Activated T-cell treated with anti-CD3 and anti-CD28 coated beads, Interleukin-2, amount 50 U/mL, for 4 hours (primary cell): Measurements from ENCODE around the gene JPH2. TPM values are rescaled to one million over a fixed set of nuclear protein-coding genes. Genes with fewer than 3 reads are reported as not detected.

Experiments
- ATAC-seq, 2 donors: fragments of 200-7000 bp; cut with Tn5 transposase; one replicate each; pipeline ENCODE4 v1.10.0; 2021
- DNase-seq: peaks from one replicate; pipeline ENCODE4 v3.0.0-alpha.2; 2020
- H3K27me3 Mint-ChIP-seq: one replicate; pipeline ENCODE4 v1.8.0; 2021; ENCODE audit warnings: low read depth, mixed read lengths
- H3K36me3 Mint-ChIP-seq: one replicate; pipeline ENCODE4 v1.8.0; 2022; ENCODE audit warnings: mixed read lengths; ENCODE audit not compliant: insufficient read depth
- H3K4me1 Mint-ChIP-seq: one replicate; pipeline ENCODE4 v1.8.0; 2021; ENCODE audit warnings: low read depth, mixed read lengths
- H3K4me3 Mint-ChIP-seq: one replicate; pipeline ENCODE4 v1.8.0; 2021; ENCODE audit warnings: mild to moderate bottlenecking, moderate library complexity, mixed read lengths
- H3K9me3 Mint-ChIP-seq: one replicate; pipeline ENCODE4 v1.8.0; 2021; ENCODE audit warnings: mixed read lengths
- total RNA-seq, 3 donors: library from RNA; stranded (reverse); gene quantifications; one replicate each; pipeline ENCODE4 v1.2.1, GENCODE V29; 2021

The JPH2 gene
- total RNA-seq, 3 donors from 2014 or later = not detected

- Mint-ChIP-seq H3K36me3 (peaks cover under 1% of the 10 kb centered on the region), H3K27me3 (peaks cover 23% of the 10 kb centered on the region), H3K9me3 (no peaks in the 10 kb centered on the region), H3K4me1 (no peaks in the 10 kb centered on the region), H3K4me3 (no peak overlapping the region)
- DNase-seq (no peak), ATAC-seq (no peak)
These were observed 16.1 kb downstream of the JPH2 start for GRCh38 chr20:44170816-44171410.

- Mint-ChIP-seq H3K4me3 (no peak overlapping the region), H3K9me3 (peaks cover 3% of the 10 kb centered on the region), H3K36me3 (no peaks in the 10 kb centered on the region), H3K4me1 (no peaks in the 10 kb centered on the region), H3K27me3 (peaks cover 34% of the 10 kb centered on the region)
- DNase-seq (no peak), ATAC-seq (no peak)
These were observed 19.3 kb downstream of the JPH2 start for GRCh38 chr20:44167736-44168135.

GRCh38 chr20:44166477-44166876 is 20.5 kb downstream of the JPH2 start:
- no peak for DNase-seq
- Mint-ChIP-seq H3K36me3 (no peaks in the 10 kb centered on the region), H3K4me1 (no peaks in the 10 kb centered on the region), H3K9me3 (peaks cover 3% of the 10 kb centered on the region), H3K27me3 (peaks cover 38% of the 10 kb centered on the region), H3K4me3 (no peak overlapping the region)
- ATAC-seq = no peak

DNA sequence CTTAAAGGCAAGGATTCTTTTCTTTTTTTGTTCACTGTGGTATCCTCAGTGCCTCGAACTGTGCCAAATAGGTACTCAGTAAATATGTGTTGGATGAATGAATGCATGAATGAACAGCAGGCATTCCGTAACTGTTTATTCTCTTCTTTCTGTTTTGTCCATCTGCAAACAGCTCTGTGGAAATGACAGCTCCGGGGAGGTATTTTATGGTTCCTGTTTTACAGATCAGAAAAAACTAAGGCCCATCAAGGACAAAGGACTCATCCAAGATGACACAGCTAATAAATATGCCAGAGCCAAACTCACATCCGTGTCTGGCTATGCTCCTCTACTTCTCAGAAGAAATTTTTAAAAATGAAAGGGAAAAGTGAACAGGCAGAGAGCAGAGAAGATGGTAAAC is 21.0 kb downstream of the JPH2 start:
- peaks cover 3% of the 10 kb centered on the region for H3K9me3 Mint-ChIP-seq
- peaks cover 38% of the 10 kb centered on the region for H3K27me3 Mint-ChIP-seq
- no peaks in the 10 kb centered on the region for H3K36me3 Mint-ChIP-seq
- H3K4me1 Mint-ChIP-seq = no peaks in the 10 kb centered on the region
- no peak overlapping the region for H3K4me3 Mint-ChIP-seq
- DNase-seq = no peak
- ATAC-seq = no peak

DNA sequence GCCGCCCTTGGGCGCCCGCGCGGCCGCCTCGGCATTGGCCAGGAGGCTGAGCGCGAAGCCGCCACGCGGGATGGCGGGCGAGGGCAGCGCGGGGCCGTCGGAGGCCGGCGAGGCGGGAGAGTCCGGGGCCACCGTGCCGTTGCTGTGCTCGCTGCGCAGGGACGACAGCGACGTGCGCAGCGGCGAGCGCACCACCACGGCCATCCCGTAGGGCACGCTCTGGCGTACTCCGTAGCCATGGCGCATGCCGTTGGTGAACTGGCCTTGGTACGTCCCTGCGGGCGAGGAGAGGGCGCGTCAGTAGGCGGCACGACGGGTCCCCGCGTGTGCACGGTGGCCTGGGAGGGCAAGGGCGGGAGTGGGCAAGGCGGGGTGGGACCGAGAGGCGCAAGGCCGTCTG is 26.9 kb downstream of the JPH2 start:
- H3K4me3 Mint-ChIP-seq = no peak overlapping the region
- ATAC-seq (no peak), DNase-seq (no peak)
- peaks cover 37% of the 10 kb centered on the region for H3K27me3 Mint-ChIP-seq
- H3K36me3 Mint-ChIP-seq = no peaks in the 10 kb centered on the region
- H3K9me3 Mint-ChIP-seq = peaks cover 3% of the 10 kb centered on the region
- H3K4me1 Mint-ChIP-seq = no peaks in the 10 kb centered on the region

DNA sequence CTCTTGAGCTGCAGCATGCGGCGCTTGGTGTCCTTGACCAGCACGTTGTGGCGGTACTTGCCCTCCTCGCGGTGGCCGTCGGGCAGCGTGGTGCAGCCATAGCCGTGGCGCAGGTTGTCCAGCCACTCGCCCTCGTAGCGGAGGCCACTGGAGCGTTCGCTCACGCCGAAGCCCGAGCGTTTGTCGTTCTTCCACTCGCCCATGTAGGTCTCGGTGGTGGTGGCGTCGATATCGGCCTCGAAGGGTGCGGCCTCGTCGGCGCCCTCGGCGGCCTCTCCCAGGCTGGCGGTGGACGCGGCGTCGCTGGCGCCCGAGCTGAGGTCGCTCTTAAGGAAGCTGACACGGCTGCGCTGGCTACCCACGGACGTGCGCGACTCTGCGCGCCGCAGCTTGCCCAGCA is 27.3 kb downstream of the JPH2 start:
- no peaks in the 10 kb centered on the region for H3K4me1 Mint-ChIP-seq
- DNase-seq (no peak), ATAC-seq (no peak)
- H3K36me3 Mint-ChIP-seq = no peaks in the 10 kb centered on the region
- H3K4me3 Mint-ChIP-seq = no peak overlapping the region
- peaks cover 3% of the 10 kb centered on the region for H3K9me3 Mint-ChIP-seq
- peaks cover 37% of the 10 kb centered on the region for H3K27me3 Mint-ChIP-seq

GRCh38 chr20:44159125-44159524 is 27.9 kb downstream of the JPH2 start:
- Mint-ChIP-seq H3K36me3 (no peaks in the 10 kb centered on the region), H3K4me1 (no peaks in the 10 kb centered on the region), H3K4me3 (no peak overlapping the region), H3K9me3 (peaks cover 3% of the 10 kb centered on the region), H3K27me3 (peaks cover 34% of the 10 kb centered on the region)
- ATAC-seq = no peak
- DNase-seq = no peak

GRCh38 chr20:44157061-44157460 is 29.9 kb downstream of the JPH2 start:
- Mint-ChIP-seq H3K36me3 (no peaks in the 10 kb centered on the region), H3K9me3 (no peaks in the 10 kb centered on the region), H3K27me3 (peaks cover 19% of the 10 kb centered on the region), H3K4me3 (no peak overlapping the region), H3K4me1 (peaks cover 13% of the 10 kb centered on the region)
- DNase-seq (no peak), ATAC-seq (no peak)

- no peak overlapping the region for H3K4me3 Mint-ChIP-seq
- peaks cover 15% of the 10 kb centered on the region for H3K27me3 Mint-ChIP-seq
- H3K36me3 Mint-ChIP-seq = no peaks in the 10 kb centered on the region
- H3K4me1 Mint-ChIP-seq = peaks cover 13% of the 10 kb centered on the region
- H3K9me3 Mint-ChIP-seq = no peaks in the 10 kb centered on the region
- no peak for ATAC-seq
- no peak for DNase-seq
These were observed 32.4 kb downstream of the JPH2 start for GRCh38 chr20:44154521-44155001.

GRCh38 chr20:44153636-44154043 is 33.3 kb downstream of the JPH2 start:
- Mint-ChIP-seq H3K4me3 (peak overlapping the region; percentile 49), H3K4me1 (peaks cover 13% of the 10 kb centered on the region), H3K9me3 (no peaks in the 10 kb centered on the region), H3K36me3 (no peaks in the 10 kb centered on the region), H3K27me3 (peaks cover 9% of the 10 kb centered on the region)
- DNase-seq (no peak), ATAC-seq (peak; percentile 43 to 65)

- Mint-ChIP-seq H3K4me1 (peaks cover 13% of the 10 kb centered on the region), H3K9me3 (no peaks in the 10 kb centered on the region), H3K4me3 (no peak overlapping the region), H3K36me3 (no peaks in the 10 kb centered on the region), H3K27me3 (peaks cover 4% of the 10 kb centered on the region)
- DNase-seq (no peak), ATAC-seq (no peak)
These were observed 35.2 kb downstream of the JPH2 start for GRCh38 chr20:44151621-44152416.

- DNase-seq (no peak), ATAC-seq (no peak)
- H3K4me3 Mint-ChIP-seq = no peak overlapping the region
- H3K4me1 Mint-ChIP-seq = no peaks in the 10 kb centered on the region
- peaks cover 4% of the 10 kb centered on the region for H3K27me3 Mint-ChIP-seq
- no peaks in the 10 kb centered on the region for H3K36me3 Mint-ChIP-seq
- H3K9me3 Mint-ChIP-seq = no peaks in the 10 kb centered on the region
These were observed 40.7 kb downstream of the JPH2 start for GRCh38 chr20:44146272-44146671.

- H3K4me3 Mint-ChIP-seq = no peak overlapping the region
These were observed 41.7 kb downstream of the JPH2 start for GRCh38 chr20:44145131-44145775.

DNA sequence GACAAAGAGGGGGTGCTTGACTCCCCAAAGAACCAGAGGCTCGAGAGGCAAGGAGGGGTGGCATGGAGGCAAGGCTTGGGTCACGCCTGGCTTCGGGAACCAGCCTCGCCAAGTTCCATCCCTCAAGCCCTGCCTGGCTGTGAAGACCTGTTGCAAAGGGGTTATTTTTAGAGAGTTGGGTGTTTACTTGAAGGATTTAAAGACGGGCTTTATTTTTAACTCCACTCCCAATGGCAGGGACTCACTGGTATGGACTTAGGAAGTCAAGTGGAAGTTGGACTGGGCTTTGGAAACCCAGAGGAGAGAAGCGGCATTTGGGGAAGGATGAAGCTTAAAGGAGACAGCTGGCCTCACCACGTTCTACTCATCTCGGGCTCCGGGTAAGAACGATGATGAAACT is 43.1 kb downstream of the JPH2 start:
- Mint-ChIP-seq H3K4me1 (no peaks in the 10 kb centered on the region), H3K36me3 (no peaks in the 10 kb centered on the region), H3K27me3 (peaks cover 13% of the 10 kb centered on the region), H3K4me3 (no peak overlapping the region), H3K9me3 (no peaks in the 10 kb centered on the region)
- no peak for ATAC-seq
- DNase-seq = no peak

More at GRCh38 chr20:44145131-44145775, 41.7 kb downstream of the JPH2 start:
- Mint-ChIP-seq H3K4me1 (no peaks in the 10 kb centered on the region), H3K9me3 (no peaks in the 10 kb centered on the region), H3K27me3 (peaks cover 9% of the 10 kb centered on the region), H3K36me3 (no peaks in the 10 kb centered on the region)
- ATAC-seq (no peak), DNase-seq (no peak)

DNA sequence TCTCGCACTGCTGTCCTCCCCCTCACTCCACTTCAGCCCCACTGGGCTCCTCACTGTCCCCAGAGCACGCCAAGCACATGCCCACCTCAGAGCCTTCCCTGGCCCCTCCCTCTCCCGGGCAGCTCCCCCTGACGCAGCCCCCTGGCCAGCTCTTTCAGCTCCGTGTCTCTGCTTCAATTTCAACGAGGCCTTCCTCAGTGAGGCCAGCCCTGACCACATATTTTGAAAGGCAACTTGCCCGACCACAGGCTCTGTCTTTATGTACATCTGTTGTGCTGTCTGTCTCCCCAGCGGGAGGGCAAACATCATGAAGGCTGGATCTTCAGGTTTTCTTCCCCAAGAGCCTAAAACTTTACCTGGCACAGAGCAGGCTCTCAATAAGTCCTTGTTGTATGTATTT is 44.6 kb downstream of the JPH2 start:
- H3K27me3 Mint-ChIP-seq = peaks cover 15% of the 10 kb centered on the region
- H3K4me3 Mint-ChIP-seq = no peak overlapping the region
- no peak for ATAC-seq
- no peaks in the 10 kb centered on the region for H3K36me3 Mint-ChIP-seq
- H3K4me1 Mint-ChIP-seq = no peaks in the 10 kb centered on the region
- DNase-seq = no peak
- H3K9me3 Mint-ChIP-seq = no peaks in the 10 kb centered on the region
